Measurements from ENCODE around the gene HOXB9. TPM values are rescaled to one million over a fixed set of nuclear protein-coding genes. Genes with fewer than 3 reads are reported as not detected.

HOXB9 gene
- polyA plus RNA-seq (2013, experiment 1 of 2): 47.3 TPM
- 47.4 TPM for polyA plus RNA-seq (2013, experiment 2 of 2)

DNA sequence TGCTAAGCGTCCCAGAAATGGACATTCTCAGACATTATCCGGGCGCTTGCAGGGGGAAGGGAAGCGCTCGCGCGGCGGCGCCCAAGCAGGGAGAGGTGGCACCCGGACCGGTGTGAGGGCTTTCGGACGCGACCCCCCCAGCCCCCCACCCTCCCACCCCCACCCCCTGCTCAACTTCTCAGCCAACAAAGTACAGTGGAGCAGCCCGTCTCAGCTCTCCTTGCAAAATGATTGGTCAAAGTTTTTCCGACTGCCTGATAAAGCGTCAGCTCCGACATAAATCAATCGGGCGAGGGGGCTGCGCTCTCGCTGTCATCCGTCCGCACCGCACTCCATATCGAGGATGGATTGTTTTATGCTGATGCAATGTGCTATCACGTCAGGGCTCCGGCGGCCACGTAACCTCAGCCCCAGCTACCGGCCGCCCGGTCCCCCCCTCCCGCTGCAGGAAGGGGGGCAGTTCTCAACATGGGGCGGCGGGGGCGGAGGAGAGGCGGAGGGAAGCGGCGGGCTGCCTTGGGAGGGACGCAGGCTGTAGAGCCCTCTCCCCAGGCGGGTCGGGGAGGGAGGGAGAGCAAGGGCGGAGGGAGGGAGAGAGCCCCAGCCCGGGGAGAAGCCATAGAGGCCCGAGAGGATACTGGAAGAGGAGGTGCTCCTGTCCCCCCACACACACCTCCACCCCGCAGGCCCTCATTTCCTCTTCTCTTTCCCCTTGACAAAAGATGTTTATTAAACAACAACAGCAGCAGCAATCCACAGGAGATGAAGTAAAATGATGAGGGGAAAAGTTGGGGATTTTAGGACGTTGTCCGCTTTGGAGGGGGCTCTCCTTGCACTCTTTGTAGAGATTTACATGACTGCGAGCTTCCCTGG lies at the start of gene HOXB9:
TSS of gene HOXB9 (minus strand) at position 114 of the 873 bp plus-strand sequence. CDS start at position 25, 89 bp downstream.
- H3K79me1 ChIP-seq (replicated peaks; ENCODE audit: low read length, poor library complexity, severe bottlenecking): no peaks in the 10 kb centered on the region
- peak within 1 kb of the TSS; percentile 69 for H2BK120ac ChIP-seq (ENCODE audit: low read depth, low read length)
- peak within 1 kb of the TSS; percentile 34 to 78 for H3K4me3 ChIP-seq (ENCODE audit: insufficient read depth in 1 of 2, low read depth in 1 of 2, low read length in 2 of 2)

DNA sequence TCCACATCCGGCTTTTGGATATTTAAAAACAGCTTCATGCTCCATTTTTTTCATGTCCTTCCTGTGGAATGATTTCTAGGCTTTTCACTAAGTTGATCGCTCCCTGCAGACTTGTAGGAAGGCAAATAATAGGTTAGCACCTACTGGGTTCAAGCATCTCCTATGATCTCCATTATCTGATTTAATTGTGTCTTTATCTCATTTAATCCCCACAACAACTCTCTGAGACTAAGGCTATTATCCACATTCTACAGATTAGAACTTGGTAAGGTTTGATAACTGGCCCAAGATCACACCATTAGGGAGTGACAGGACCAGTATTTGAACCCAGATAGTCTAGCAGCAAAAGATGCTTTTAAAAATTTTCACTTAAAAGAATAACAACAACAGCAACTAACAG lies 46.2 kb upstream of the HOXB9 start:
- Histone ChIP-seq H3K9ac (ENCODE audit: low read length) (peak overlapping the region; percentile 74), H2AFZ (ENCODE audit: low read depth, low read length) (no peak overlapping the region), H3K27me3 (ENCODE audit: control insufficient read depth in 1 of 2, insufficient read depth in 1 of 2, low read length in 2 of 2) (peaks cover 32 to 70% of the 10 kb centered on the region in 2 experiments), H3K23ac (ENCODE audit: low read length in 2 of 2) (no peak overlapping the region), H3K36me3 (ENCODE audit: control insufficient read depth in 1 of 2, insufficient read depth in 2 of 2, low read depth in 1 of 2, low read length in 2 of 2) (no peaks in the 10 kb centered on the region), H3K18ac (ENCODE audit: low read depth in 1 of 2, low read length in 2 of 2) (no peak overlapping the region), H4K91ac (ENCODE audit: low read length) (no peak overlapping the region), H3K4me1 (ENCODE audit: control insufficient read depth, insufficient read depth, low read depth, low read length) (no peaks in the 10 kb centered on the region), H2AK5ac (ENCODE audit: low read length, severe bottlenecking) (no peak overlapping the region), H2BK15ac (ENCODE audit: low read depth, poor library complexity, severe bottlenecking) (no peak overlapping the region), H3K27ac (ENCODE audit: low read length, poor library complexity, severe bottlenecking) (no peak overlapping the region), H3K4me2 (ENCODE audit: low read length, poor library complexity, severe bottlenecking) (no peak overlapping the region), H3K4me3 (ENCODE audit: insufficient read depth in 1 of 2, low read depth in 1 of 2, low read length in 2 of 2) (no peak overlapping the region), H2BK12ac (ENCODE audit: low read length in 2 of 2) (no peak overlapping the region), H2BK5ac (ENCODE audit: low read depth, low read length, poor library complexity, severe bottlenecking) (no peak overlapping the region), H4K8ac (ENCODE audit: low read length) (no peak overlapping the region), H3K9me3 (ENCODE audit: control insufficient read depth, low read length) (no peaks in the 10 kb centered on the region), H3K79me1 (replicated peaks; ENCODE audit: low read length, poor library complexity, severe bottlenecking) (no peaks in the 10 kb centered on the region), H3K4ac (ENCODE audit: low read depth in 1 of 2, low read length in 2 of 2) (no peak overlapping the region), H2BK120ac (ENCODE audit: low read depth, low read length) (no peak overlapping the region), H3K14ac (ENCODE audit: low read length in 2 of 2) (no peak overlapping the region)
- 67% methylated on average over 2 of the region's 2 CpGs for WGBS
- DNase-seq: no peak

More for the DNA sequence above, at the start of gene HOXB9:
- 2% methylated on average over 30 of the region's 50 CpGs for WGBS
- Histone ChIP-seq H2AK5ac (ENCODE audit: low read length, severe bottlenecking) (no peak within 1 kb of the TSS), H4K91ac (ENCODE audit: low read length) (peak within 1 kb of the TSS; percentile 72), H3K9me3 (ENCODE audit: control insufficient read depth, low read length) (peaks cover 6% of the 10 kb centered on the region), H2BK15ac (ENCODE audit: low read depth, poor library complexity, severe bottlenecking) (peak within 1 kb of the TSS; percentile 60), H3K9ac (ENCODE audit: low read length) (peak within 1 kb of the TSS; percentile 67), H3K4me1 (ENCODE audit: control insufficient read depth, insufficient read depth, low read depth, low read length) (peaks cover 21% of the 10 kb centered on the region), H3K4me2 (ENCODE audit: low read length, poor library complexity, severe bottlenecking) (peak within 1 kb of the TSS; percentile 54), H3K36me3 (ENCODE audit: control insufficient read depth in 1 of 2, insufficient read depth in 2 of 2, low read depth in 1 of 2, low read length in 2 of 2) (no peaks in the 10 kb centered on the region), H3K27ac (ENCODE audit: low read length, poor library complexity, severe bottlenecking) (no peak within 1 kb of the TSS), H2AFZ (ENCODE audit: low read depth, low read length) (no peak within 1 kb of the TSS), H4K8ac (ENCODE audit: low read length) (peak within 1 kb of the TSS; percentile 73), H2BK5ac (ENCODE audit: low read depth, low read length, poor library complexity, severe bottlenecking) (no peak within 1 kb of the TSS), H3K14ac (ENCODE audit: low read length in 2 of 2) (peak within 1 kb of the TSS; percentile 68 to 97), H3K27me3 (ENCODE audit: control insufficient read depth in 1 of 2, insufficient read depth in 1 of 2, low read length in 2 of 2) (peaks cover 95 to 98% of the 10 kb centered on the region in 2 experiments), H3K18ac (ENCODE audit: low read depth in 1 of 2, low read length in 2 of 2) (peak within 1 kb of the TSS; percentile 78 to 98), H2BK12ac (ENCODE audit: low read length in 2 of 2) (peak within 1 kb of the TSS in 1 of 2 experiments; percentile 94), H3K4ac (ENCODE audit: low read depth in 1 of 2, low read length in 2 of 2) (peak within 1 kb of the TSS; percentile 76 to 97), H3K23ac (ENCODE audit: low read length in 2 of 2) (peak within 1 kb of the TSS in 1 of 2 experiments; percentile 95)
- DNase-seq: peak; percentile 97

DNA sequence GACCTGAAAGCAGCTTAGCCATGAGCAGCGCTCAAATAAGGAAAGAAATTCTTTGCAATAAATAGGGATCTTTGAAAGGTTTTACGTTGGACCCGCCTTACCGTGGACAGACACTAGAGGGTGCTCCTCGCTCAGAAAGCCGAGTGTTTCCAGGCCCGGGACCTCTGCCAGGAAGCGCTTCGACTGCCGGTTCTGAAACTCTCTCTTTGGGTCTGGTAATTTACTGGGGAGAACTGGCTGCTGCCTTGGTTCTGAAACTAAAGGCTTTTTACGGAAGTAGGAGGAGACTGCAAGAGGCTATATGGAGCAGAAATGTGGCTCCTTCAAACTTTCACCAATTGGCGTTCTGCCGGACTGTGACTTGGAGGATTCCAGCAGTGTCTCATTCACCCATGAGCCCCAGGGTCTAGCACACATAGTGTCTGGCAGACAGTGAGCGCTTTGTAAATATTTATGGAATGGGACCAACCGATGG lies 45.6 kb upstream of the HOXB9 start:
- Histone ChIP-seq H3K9me3 (ENCODE audit: control insufficient read depth, low read length) (no peaks in the 10 kb centered on the region), H2BK15ac (ENCODE audit: low read depth, poor library complexity, severe bottlenecking) (no peak overlapping the region), H4K8ac (ENCODE audit: low read length) (peak overlapping the region; percentile 23), H2BK12ac (ENCODE audit: low read length in 2 of 2) (no peak overlapping the region), H3K23ac (ENCODE audit: low read length in 2 of 2) (no peak overlapping the region), H2BK5ac (ENCODE audit: low read depth, low read length, poor library complexity, severe bottlenecking) (no peak overlapping the region), H3K4me2 (ENCODE audit: low read length, poor library complexity, severe bottlenecking) (peak overlapping the region; percentile 94), H2AK5ac (ENCODE audit: low read length, severe bottlenecking) (no peak overlapping the region), H3K14ac (ENCODE audit: low read length in 2 of 2) (no peak overlapping the region), H3K4me1 (ENCODE audit: control insufficient read depth, insufficient read depth, low read depth, low read length) (no peaks in the 10 kb centered on the region), H3K18ac (ENCODE audit: low read depth in 1 of 2, low read length in 2 of 2) (no peak overlapping the region), H3K79me1 (replicated peaks; ENCODE audit: low read length, poor library complexity, severe bottlenecking) (no peaks in the 10 kb centered on the region), H4K91ac (ENCODE audit: low read length) (no peak overlapping the region), H2AFZ (ENCODE audit: low read depth, low read length) (peak overlapping the region; percentile 39), H3K27ac (ENCODE audit: low read length, poor library complexity, severe bottlenecking) (no peak overlapping the region), H3K4ac (ENCODE audit: low read depth in 1 of 2, low read length in 2 of 2) (no peak overlapping the region), H3K27me3 (ENCODE audit: control insufficient read depth in 1 of 2, insufficient read depth in 1 of 2, low read length in 2 of 2) (peaks cover 31 to 69% of the 10 kb centered on the region in 2 experiments), H2BK120ac (ENCODE audit: low read depth, low read length) (no peak overlapping the region), H3K4me3 (ENCODE audit: insufficient read depth in 1 of 2, low read depth in 1 of 2, low read length in 2 of 2) (peak overlapping the region in 1 of 2 experiments; percentile 75), H3K9ac (ENCODE audit: low read length) (peak overlapping the region; percentile 74), H3K36me3 (ENCODE audit: control insufficient read depth in 1 of 2, insufficient read depth in 2 of 2, low read depth in 1 of 2, low read length in 2 of 2) (no peaks in the 10 kb centered on the region)
- 7% methylated on average over 15 of the region's 15 CpGs for WGBS
- peak; percentile 88 for DNase-seq

Measured in mesenchymal stem cell (in vitro differentiated cells and primary cell).